ENCODE data around the gene THG1L. TPM values are rescaled to one million over a fixed set of nuclear protein-coding genes. Genes with fewer than 3 reads are reported as not detected.

THG1L gene
- total and polyA plus RNA-seq, 2 of the 13 experiments (the other 11 are each of a cell fraction or from before 2014, with no cell fraction given) = 16.6 to 17.2 TPM

GRCh38 chr5:157731272-157732129 lies at the start of gene THG1L (continued):
- TF ChIP-seq, protein P1, sequence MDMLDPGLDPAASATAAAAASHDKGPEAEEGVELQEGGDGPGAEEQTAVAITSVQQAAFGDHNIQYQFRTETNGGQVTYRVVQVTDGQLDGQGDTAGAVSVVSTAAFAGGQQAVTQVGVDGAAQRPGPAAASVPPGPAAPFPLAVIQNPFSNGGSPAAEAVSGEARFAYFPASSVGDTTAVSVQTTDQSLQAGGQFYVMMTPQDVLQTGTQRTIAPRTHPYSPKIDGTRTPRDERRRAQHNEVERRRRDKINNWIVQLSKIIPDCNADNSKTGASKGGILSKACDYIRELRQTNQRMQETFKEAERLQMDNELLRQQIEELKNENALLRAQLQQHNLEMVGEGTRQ (IDR thresholded peaks at IDR 0.05; ENCODE audit: low read depth, low read length) = no peak
- TF ChIP-seq, protein P1 (CRISPR knock-in tag; IDR thresholded peaks at IDR 0.05; ENCODE audit: borderline replicate concordance) = no peak
- TF ChIP-seq TEAD3 (CRISPR knock-in tag; optimal IDR thresholded peaks at IDR 0.05; ENCODE audit: borderline replicate concordance) (peak; percentile 80), RBFOX2 (IDR thresholded peaks at IDR 0.05; ENCODE audit: low read depth, low read length) (peak; percentile 87), ZNF17 (CRISPR knock-in tag; IDR thresholded peaks at IDR 0.05) (no peak), PHB2 (IDR thresholded peaks at IDR 0.05; ENCODE audit: partially characterized antibody) (no peak), ZC3H4 (CRISPR knock-in tag; IDR thresholded peaks at IDR 0.05; ENCODE audit: borderline replicate concordance) (no peak), POGZ (CRISPR knock-in tag; IDR thresholded peaks at IDR 0.05) (peak; percentile 88), PCBP2 (optimal IDR thresholded peaks at IDR 0.05; ENCODE audit: low read depth, low read length, poor library complexity, severe bottlenecking) (no peak), ZKSCAN8 (CRISPR knock-in tag; IDR thresholded peaks at IDR 0.05; ENCODE audit: borderline replicate concordance) (no peak), IRF9 (CRISPR knock-in tag; IDR thresholded peaks at IDR 0.05; ENCODE audit: borderline replicate concordance) (peak; percentile 68), ZNF598 (CRISPR knock-in tag; IDR thresholded peaks at IDR 0.05; ENCODE audit: borderline replicate concordance) (peak; percentile 94; the same call in 1 of the 2 replicates), PHF21A (CRISPR knock-in tag; IDR thresholded peaks at IDR 0.05) (peak; percentile 42; the same call in 1 of the 2 replicates), TFDP1 (CRISPR knock-in tag; IDR thresholded peaks at IDR 0.05; ENCODE audit: borderline replicate concordance) (peak; percentile 36; the same call in 1 of the 2 replicates), ZNF670 (CRISPR knock-in tag; IDR thresholded peaks at IDR 0.05; ENCODE audit: borderline replicate concordance) (no peak), ZNF891 (CRISPR knock-in tag; IDR thresholded peaks at IDR 0.05) (peak; percentile 80), ZNF337 (CRISPR knock-in tag; IDR thresholded peaks at IDR 0.05; ENCODE audit: borderline replicate concordance, low read depth) (0 out of 2 replicates have a peak, but pooled peaks have one; percentile 75), GATAD2A (CRISPR knock-in tag; IDR thresholded peaks at IDR 0.05) (no peak; the same call in 1 of the 2 replicates), SIX1 (CRISPR knock-in tag; IDR thresholded peaks at IDR 0.05; ENCODE audit: borderline replicate concordance) (no peak; the same call in 1 of the 2 replicates), SP1 (IDR thresholded peaks at IDR 0.05) (no peak), SP1 (CRISPR knock-in tag; IDR thresholded peaks at IDR 0.05) (peak; percentile 60; the same call in 1 of the 2 replicates), SP5 (CRISPR knock-in tag; IDR thresholded peaks at IDR 0.05; ENCODE audit: borderline replicate concordance, low read depth) (peak; percentile 53; the same call in 1 of the 2 replicates)
- TF ChIP-seq, protein P2, sequence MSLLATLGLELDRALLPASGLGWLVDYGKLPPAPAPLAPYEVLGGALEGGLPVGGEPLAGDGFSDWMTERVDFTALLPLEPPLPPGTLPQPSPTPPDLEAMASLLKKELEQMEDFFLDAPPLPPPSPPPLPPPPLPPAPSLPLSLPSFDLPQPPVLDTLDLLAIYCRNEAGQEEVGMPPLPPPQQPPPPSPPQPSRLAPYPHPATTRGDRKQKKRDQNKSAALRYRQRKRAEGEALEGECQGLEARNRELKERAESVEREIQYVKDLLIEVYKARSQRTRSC (CRISPR knock-in tag; IDR thresholded peaks at IDR 0.05; ENCODE audit: low read depth) = no peak
- TF ChIP-seq, protein P3, sequence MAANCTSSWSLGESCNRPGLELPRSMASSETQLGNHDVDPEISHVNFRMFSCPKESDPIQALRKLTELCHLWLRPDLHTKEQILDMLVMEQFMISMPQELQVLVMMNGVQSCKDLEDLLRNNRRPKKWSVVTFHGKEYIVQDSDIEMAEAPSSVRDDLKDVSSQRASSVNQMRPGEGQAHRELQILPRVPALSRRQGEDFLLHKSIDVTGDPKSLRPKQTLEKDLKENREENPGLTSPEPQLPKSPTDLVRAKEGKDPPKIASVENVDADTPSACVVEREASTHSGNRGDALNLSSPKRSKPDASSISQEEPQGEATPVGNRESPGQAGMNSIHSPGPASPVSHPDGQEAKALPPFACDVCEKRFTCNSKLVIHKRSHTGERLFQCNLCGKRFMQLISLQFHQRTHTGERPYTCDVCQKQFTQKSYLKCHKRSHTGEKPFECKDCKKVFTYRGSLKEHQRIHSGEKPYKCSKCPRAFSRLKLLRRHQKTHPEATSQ (CRISPR knock-in tag; IDR thresholded peaks at IDR 0.05; ENCODE audit: borderline replicate concordance) = peak; percentile 31; the same call in 1 of the 2 replicates

Data from HepG2 (cell line).